RCC 7860 (cell line): ENCODE data around the gene PLIN4.
"Not testable (repeated sequence)": the region's sequence is repeated elsewhere in the genome, so short reads cannot be mapped to it uniquely, and the experiment has no call there.

Experiments used
- DNase-seq: peaks from one replicate; pipeline ENCODE4 v3.0.0-alpha.2; 2015; ENCODE audit warnings: low spot score
- FAIRE-seq: peaks from 2 replicates; lab custom pipeline; 2012; peaks lifted over from hg19 to GRCh38; lab: Jason Lieb, UNC

PLIN4 gene, protein sequence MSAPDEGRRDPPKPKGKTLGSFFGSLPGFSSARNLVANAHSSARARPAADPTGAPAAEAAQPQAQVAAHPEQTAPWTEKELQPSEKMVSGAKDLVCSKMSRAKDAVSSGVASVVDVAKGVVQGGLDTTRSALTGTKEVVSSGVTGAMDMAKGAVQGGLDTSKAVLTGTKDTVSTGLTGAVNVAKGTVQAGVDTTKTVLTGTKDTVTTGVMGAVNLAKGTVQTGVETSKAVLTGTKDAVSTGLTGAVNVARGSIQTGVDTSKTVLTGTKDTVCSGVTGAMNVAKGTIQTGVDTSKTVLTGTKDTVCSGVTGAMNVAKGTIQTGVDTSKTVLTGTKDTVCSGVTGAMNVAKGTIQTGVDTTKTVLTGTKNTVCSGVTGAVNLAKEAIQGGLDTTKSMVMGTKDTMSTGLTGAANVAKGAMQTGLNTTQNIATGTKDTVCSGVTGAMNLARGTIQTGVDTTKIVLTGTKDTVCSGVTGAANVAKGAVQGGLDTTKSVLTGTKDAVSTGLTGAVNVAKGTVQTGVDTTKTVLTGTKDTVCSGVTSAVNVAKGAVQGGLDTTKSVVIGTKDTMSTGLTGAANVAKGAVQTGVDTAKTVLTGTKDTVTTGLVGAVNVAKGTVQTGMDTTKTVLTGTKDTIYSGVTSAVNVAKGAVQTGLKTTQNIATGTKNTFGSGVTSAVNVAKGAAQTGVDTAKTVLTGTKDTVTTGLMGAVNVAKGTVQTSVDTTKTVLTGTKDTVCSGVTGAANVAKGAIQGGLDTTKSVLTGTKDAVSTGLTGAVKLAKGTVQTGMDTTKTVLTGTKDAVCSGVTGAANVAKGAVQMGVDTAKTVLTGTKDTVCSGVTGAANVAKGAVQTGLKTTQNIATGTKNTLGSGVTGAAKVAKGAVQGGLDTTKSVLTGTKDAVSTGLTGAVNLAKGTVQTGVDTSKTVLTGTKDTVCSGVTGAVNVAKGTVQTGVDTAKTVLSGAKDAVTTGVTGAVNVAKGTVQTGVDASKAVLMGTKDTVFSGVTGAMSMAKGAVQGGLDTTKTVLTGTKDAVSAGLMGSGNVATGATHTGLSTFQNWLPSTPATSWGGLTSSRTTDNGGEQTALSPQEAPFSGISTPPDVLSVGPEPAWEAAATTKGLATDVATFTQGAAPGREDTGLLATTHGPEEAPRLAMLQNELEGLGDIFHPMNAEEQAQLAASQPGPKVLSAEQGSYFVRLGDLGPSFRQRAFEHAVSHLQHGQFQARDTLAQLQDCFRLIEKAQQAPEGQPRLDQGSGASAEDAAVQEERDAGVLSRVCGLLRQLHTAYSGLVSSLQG (N-terminal part only)

GRCh38 chr19:4518345-4519171 is at the start of gene PLIN4:
PLIN4 (minus strand) TSS chr19:4518486; CDS start chr19:4518272, 214 bp downstream.
- FAIRE-seq (no peak), DNase-seq (no peak)

- DNase-seq (no peak), FAIRE-seq (no peak)
Measured at GRCh38 chr19:4567584-4568071, 49.3 kb upstream of the PLIN4 start.

DNA sequence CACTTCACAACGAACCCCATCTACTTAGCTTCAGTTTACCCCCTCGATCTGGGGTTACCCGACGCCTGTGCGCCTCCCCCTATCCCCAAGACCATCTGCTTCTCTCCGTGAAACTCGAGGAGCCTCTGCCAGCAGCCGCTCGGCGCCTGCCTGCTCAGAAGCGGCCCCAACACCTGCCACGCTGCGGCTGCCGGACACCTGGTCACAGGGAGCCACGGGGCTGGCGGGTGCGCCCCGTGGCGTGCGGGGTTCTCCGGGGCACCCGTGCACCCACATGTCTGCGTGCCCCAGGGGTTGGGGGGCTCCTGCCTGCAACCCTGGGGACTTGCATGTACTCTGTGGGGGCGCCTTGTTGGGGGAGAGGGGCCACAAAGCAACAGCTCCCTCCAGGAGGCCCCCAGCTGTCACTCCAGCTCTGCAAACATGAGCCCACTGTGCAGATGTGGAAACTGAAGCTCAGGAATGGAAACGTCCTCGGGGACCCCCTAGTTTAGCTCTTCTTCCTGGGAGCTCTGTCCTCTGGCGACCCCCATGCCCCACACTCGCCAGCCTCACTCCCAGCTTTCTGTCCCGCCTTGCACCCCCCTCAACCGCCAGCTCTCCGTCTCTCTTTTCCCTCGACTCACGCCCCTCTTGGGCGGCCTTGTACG is 48.2 kb upstream of the PLIN4 start:
- DNase-seq (no peak), FAIRE-seq (no peak)

GRCh38 chr19:4563562-4563961 is 45.3 kb upstream of the PLIN4 start:
- not testable (repeated sequence) for DNase-seq, FAIRE-seq

- not testable (repeated sequence) for FAIRE-seq, DNase-seq
Measured at GRCh38 chr19:4562085-4562484, 43.8 kb upstream of the PLIN4 start.

DNA sequence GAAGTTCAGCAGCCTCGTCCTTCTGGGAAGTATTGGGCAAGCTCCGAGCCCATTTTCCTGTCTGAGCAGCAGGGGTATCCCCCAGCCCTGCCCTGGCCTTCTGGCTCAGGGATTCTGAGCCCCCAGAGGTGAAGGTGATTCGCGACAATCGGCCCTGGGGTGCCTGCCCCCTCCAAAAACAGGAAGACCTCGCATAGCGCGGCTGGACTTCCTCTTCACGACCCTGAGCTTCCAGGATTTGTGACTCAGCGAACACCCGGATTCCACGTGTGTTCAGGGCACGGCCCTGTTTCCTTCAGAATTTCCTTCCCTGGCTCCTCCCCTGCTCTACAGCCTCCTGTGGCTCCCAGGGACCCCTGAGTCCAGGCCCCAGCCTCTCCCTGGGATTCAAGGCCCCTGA is 41.3 kb upstream of the PLIN4 start, which contains the start of gene SEMA6B:
Gene SEMA6B, minus strand, starts transcription at position 116 of the 400 bp plus-strand sequence. CDS start 1,227 bp downstream, outside the sequence.
- FAIRE-seq (no peak), DNase-seq (no peak)

- no peak for FAIRE-seq
- no peak for DNase-seq
Measured at GRCh38 chr19:4557971-4558941, 40.0 kb upstream of the PLIN4 start.

DNA sequence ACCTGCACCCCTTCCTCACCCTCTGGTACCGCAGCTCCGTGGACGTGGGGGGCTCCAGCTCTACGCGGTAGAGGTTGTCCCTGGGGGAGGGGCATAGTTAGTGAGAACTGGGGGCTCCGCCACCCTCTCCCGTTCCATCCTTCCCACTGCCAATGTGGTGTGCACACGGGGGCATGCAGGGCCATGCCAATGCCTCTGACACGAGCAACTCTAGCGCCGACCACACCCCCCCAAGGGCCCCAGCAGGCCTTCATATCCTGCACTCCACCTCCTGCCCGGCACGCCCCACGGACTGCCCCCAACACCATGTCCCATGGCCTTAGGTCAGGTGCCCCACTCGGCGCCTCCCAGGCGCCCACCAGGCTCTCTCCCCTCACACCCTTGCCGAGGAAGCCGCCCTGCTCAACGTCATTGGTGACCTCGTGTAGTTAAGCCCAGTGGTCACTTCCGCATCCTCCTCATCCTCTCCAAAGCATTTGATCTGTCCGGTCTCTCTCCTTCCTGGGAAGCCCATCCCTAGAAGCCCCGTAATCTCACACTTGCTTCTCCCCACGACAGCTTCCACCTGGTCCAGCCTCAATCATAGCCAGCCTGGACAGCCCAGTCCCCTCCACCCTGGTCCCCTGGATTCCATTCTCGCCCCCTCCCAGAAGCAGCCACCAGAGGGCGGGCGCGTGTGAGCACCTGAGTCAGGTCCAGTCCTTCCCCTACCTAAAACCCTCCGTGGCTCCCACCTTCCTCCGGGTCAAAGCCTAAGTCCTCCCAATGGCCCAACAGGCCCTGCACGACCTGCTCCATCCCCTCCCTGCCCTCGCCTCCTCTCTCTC is 39.1 kb upstream of the PLIN4 start:
- DNase-seq (no peak), FAIRE-seq (no peak)

GRCh38 chr19:4556597-4557127 is 38.4 kb upstream of the PLIN4 start:
- DNase-seq (no peak), FAIRE-seq (no peak)

DNA sequence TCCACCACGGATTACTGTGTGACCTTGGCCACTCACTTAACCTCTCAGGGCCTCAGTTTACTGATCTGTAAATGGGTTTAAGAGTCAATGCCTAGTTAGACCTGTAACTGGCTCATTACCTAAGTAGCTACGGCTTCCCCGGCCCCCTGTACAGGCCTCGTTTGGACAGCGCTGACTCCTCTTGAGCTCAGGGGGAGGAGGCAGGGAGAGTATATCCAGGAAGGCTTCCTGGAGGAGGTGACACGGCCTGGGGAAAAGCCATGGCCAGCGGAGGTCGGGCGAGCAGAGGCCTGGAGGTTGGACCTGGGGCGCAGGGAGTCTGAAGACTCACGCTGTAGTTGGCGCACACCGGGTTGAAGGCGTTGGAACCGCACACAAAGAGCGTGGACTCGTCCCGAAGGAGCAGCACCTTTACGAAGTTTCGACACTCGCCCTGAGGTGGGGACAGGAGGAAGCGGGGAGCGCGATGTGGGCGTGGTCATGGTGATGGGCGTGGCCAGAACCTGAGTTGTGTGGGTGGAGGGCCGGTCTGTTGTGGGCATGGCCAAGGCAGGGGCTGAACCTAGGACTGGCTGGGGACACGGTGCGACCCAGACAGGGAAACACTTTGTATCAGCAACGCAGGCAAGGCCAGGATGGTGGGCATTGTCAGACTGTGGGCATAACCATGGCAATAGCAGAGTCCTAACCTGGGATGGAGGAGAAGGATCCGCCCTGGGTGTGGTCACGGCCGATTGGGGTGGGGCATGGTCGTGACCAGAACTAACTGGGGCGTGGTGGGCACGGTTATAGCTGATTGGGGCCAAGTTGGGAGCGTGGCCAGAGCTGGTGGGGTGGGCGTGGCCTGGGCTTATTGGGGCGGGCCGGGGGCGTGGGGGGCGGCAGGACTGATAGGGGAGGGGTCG is 37.6 kb upstream of the PLIN4 start:
- FAIRE-seq, result no peak
- DNase-seq, result no peak

DNA sequence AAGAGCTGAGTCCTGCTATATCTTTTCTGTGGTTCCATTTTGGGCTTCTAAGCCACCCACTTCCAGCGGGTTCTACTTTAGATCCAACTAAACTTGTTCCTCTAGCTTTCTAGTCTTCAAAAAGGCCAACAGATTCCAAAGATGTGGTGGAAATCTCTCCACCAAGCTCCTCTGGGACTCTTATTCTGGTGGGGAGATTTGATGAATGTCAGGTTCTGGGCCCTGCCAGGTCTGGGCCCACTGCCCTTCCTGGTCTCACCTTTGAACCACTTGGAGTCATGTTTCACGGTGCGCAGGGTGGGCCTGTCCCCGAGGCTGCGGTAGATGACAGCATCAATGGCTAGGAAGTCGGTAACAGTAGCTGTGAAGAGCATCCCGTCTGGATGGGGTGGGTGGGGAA is 36.4 kb upstream of the PLIN4 start:
- no peak for FAIRE-seq
- DNase-seq, result no peak

DNA sequence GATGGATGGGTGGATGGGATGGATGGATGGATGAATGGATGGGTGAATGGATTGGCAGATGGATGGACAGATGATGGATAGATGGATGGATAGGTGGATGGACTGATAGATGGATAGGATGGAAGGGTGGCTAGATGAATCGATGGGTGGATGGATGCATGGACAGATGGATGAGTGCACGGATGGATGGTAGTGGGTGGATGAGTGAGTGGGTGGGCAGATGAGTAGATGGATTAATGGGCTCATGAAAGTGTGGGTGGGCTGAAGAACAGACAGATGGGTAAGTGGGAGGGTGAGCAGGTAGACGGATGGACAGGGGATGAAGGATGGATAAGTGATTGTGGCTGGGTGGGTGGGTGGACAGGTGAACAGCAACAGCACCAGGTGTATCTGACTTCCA is 35.5 kb upstream of the PLIN4 start:
- DNase-seq (no peak), FAIRE-seq (no peak)

- FAIRE-seq (no peak), DNase-seq (no peak)
Measured at GRCh38 chr19:4553092-4553695, 34.9 kb upstream of the PLIN4 start.

- no peak for FAIRE-seq
Measured at GRCh38 chr19:4552525-4552819, 34.2 kb upstream of the PLIN4 start.

DNA sequence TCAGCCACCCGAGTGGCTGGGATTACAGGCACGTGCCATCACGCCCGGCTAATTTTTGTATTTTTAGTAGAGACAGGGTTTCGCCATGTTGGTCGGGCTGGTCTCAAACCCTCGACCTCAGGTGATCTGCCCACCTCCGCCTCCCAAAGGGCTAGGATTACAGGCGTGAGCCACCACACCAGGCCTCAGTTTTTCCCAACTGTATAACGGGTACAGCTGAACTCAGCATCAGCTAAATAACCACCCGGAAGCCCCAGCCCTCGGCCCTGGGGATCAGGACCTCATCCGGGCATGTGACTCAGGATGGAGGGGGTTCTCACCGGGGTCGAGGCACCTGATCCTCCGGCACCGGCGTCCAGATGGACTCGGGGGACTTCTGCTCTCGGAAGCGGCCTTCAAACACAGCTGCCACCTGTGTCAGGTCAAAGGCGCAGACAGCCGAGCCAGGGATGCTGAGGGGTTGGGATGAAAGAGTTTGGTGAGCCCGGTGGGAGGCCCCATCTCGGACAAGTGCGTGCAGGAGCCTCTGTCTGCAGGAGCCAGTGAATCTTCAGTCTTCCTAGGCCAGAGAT is 32.3 kb upstream of the PLIN4 start:
- FAIRE-seq, result no peak
- no peak for DNase-seq

More at GRCh38 chr19:4552525-4552819, 34.2 kb upstream of the PLIN4 start:
- DNase-seq, result no peak
